ENCODE measurements around the gene TBCD. TPM values are rescaled to one million over a fixed set of nuclear protein-coding genes. Genes with fewer than 3 reads are reported as not detected.
A peak's percentile ranks its signal among the peaks of the same experiment; 100 is the strongest.

Gene TBCD
- total RNA-seq, 2 experiments from 2014 or later = 155 to 157 TPM

DNA sequence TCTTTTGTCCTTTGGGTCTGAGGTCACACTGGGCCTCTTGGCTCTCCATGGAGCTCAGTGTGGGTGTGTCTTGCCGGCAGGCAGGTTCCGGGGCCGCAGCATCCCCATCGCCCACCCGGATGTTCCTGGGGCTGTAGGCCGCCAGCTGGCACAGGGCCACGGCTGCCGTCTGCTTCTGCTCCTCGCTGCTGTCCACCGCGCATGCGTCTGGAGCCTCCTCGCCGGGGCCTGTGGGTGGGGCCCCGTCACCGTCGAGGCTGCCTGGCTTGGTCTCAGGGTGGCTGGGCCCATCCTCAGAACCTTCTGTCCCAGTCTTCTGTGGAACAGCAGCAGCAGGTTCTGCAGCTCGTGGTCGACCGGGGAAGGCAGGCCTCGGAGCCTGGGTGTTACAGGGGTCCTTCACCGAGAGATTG is 78.4 kb downstream of the TBCD start:
- CTCF ChIA-PET = interaction anchor here (1.4 kb wide), 1 partner anchor 13 kb away, joined by 4 read pairs; no protein-coding TSS in a partner anchor
- no peak for DNase-seq
- peaks cover 4% of the 10 kb centered on the region for H3K4me1 Mint-ChIP-seq
- H3K9me3 Mint-ChIP-seq = peaks cover 2% of the 10 kb centered on the region
- no peak overlapping the region for H3K4me3 Mint-ChIP-seq
- H3K36me3 Mint-ChIP-seq (ENCODE audit: low read depth) = peaks cover 18% of the 10 kb centered on the region
- POLR2A ChIA-PET = no interaction called here
- no peak overlapping the region for H3K27ac Mint-ChIP-seq
- H3K27me3 Mint-ChIP-seq = no peaks in the 10 kb centered on the region

DNA sequence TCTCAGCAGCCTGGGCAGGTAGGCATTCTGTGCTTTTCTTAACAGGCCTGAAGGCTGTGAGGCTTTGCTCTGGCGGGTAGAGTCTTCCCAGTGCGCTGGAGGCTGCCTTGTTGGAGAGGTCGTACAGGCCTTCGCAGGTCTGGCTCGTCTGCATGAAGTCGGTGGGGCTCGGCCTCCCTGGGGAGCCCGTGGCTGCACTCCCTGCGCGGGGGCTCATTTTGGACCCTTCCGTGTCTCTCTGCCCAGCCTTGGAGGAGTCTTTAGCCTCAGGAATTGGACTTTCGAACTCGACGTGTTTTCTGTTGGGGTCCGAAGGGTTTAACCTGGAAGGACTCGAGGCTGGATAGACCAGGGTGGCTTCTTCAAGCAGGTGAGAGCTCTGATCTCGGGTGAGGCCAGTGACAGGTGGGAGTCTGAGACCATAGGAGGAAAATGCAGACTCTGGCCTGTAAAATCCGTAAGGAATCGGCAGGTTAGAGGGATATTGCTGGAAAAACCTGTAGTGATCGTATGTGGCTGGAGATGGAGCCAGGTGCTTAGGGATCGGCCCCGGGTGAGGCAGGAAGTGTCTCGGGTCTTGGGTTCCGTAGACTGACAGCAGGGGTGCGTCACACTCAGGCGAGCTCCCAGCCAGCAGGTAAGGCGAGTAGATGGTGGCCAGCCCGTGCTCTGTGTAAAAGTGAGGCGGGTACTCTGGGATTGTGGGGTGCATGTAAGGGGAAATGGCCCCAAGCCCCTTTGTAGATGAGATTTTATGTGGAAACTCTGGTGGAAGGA is 79.4 kb downstream of the TBCD start:
- Mint-ChIP-seq H3K27me3 (no peaks in the 10 kb centered on the region), H3K4me1 (peaks cover 5% of the 10 kb centered on the region), H3K4me3 (no peak overlapping the region), H3K9me3 (peaks cover 2% of the 10 kb centered on the region), H3K36me3 (ENCODE audit: low read depth) (peaks cover 18% of the 10 kb centered on the region), H3K27ac (peak overlapping the region; percentile 39)
- DNase-seq = no peak
- ChIA-PET CTCF (interaction anchor here (1.4 kb wide), 1 partner anchor 12 kb away, joined by 4 read pairs; no protein-coding TSS in a partner anchor), POLR2A (no interaction called here)

DNA sequence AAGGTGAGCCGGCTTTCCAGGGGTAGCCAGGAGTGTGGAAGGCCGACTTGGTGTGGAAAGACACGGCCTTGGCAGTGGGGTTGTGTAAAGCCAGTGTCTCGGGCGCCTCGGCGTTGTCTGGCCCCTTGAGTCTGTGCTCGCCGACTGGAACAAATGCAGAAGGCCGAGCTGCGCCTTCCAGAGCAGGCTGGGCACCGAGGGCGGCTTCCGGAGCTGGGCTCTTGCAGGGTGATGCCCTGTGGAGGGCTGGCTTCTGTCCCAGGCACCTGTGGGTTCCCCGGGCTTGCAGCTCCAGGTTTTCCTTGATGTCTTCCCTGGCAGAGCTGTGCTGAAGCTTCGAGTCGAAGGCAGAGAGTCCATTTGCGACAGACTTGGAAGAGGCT is 79.9 kb downstream of the TBCD start:
- H3K36me3 Mint-ChIP-seq (ENCODE audit: low read depth) = peaks cover 18% of the 10 kb centered on the region
- H3K27ac Mint-ChIP-seq = peak overlapping the region; percentile 39
- peaks cover 5% of the 10 kb centered on the region for H3K4me1 Mint-ChIP-seq
- ChIA-PET CTCF (no interaction called here), POLR2A (no interaction called here)
- H3K9me3 Mint-ChIP-seq = peaks cover 2% of the 10 kb centered on the region
- H3K27me3 Mint-ChIP-seq = no peaks in the 10 kb centered on the region
- H3K4me3 Mint-ChIP-seq = no peak overlapping the region
- no peak for DNase-seq

DNA sequence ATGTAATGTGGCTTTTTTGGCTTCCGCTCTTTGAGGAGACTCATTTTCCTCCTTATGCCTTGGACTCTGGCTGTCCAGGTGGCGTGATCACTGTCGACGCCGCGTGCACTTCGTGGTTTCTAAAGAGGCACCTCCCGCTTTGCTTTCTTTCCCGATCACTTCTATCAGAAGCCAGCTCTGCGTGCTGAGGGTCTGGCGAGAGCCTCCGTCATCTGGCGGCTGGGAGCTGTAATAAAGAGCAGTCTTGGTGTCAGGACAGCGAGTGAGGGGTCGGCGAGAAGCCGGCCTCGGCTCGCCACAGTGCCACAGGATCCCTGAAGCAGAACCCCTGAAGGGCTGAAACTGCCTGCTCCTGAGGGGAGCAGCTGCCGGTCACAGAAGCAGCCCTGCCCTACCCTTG is 80.5 kb downstream of the TBCD start:
- Mint-ChIP-seq H3K4me1 (peaks cover 2% of the 10 kb centered on the region), H3K4me3 (no peak overlapping the region), H3K36me3 (ENCODE audit: low read depth) (peaks cover 14% of the 10 kb centered on the region), H3K27me3 (no peaks in the 10 kb centered on the region), H3K27ac (peak overlapping the region; percentile 71), H3K9me3 (peaks cover 2% of the 10 kb centered on the region)
- CTCF ChIA-PET = interaction anchor here (0.9 kb wide), 1 partner anchor 11 kb away, joined by 3 read pairs; no protein-coding TSS in a partner anchor
- POLR2A ChIA-PET = no interaction called here
- no peak for DNase-seq

DNA sequence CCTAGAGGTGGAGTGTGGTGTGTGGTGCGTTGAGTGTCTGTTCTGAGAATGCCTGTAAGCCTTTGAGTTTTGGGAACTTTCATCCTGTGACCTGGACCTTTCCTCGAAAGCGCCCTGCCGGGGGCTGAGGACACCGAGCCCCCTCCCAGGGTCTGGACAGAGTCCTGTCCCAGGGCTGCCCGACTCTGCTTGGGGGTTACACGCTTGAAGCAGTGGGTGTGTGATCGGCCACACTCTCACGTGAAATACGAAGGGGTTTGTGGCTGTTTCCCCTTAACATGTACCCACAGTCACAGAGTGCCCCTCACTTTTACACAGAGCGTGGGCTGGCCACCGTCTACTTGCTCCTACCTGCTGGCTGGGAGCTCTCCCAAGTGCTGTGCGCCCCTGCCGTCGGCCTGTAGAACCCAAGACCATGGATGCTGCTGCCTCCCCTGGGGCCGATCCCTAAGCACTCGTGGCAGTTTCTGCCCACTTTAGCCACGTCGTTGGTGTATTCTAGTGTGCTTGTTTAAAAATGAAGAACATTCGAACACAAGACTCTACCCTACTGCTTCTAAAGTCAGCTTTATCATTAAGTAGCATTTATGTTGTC is 81.1 kb downstream of the TBCD start:
- no peak overlapping the region for H3K4me3 Mint-ChIP-seq
- POLR2A ChIA-PET = no interaction called here
- CTCF ChIA-PET = interaction anchor here (0.9 kb wide), 1 partner anchor 11 kb away, joined by 3 read pairs; no protein-coding TSS in a partner anchor

DNA sequence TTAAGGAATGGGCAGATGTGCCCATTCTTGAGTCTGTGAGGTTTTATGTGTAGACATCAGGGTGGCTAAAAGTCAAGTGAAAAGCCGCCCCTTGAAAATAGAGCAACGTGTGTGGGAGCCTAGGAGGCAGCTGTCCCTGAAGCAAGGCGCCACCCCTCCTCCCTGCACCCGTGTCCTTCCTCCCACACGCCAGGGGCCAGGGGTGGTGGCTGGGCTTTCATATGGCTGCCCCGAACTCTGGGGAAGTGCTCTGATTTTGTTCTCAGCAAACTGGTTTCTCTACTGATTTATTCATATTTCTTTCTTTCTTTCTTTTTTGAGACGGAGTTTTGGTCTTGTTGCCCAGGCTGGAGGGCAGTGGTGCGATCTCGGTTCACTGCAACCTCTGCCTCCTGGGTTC is 83.3 kb downstream of the TBCD start:
- Mint-ChIP-seq H3K4me1 (peaks cover 2% of the 10 kb centered on the region), H3K27me3 (no peaks in the 10 kb centered on the region), H3K4me3 (no peak overlapping the region)

More for the DNA sequence above, 81.1 kb downstream of the TBCD start:
- Mint-ChIP-seq H3K27me3 (no peaks in the 10 kb centered on the region), H3K27ac (peak overlapping the region; percentile 71), H3K36me3 (ENCODE audit: low read depth) (peaks cover 8% of the 10 kb centered on the region), H3K4me1 (peaks cover 2% of the 10 kb centered on the region), H3K9me3 (peaks cover 2% of the 10 kb centered on the region)
- no peak for DNase-seq

DNA sequence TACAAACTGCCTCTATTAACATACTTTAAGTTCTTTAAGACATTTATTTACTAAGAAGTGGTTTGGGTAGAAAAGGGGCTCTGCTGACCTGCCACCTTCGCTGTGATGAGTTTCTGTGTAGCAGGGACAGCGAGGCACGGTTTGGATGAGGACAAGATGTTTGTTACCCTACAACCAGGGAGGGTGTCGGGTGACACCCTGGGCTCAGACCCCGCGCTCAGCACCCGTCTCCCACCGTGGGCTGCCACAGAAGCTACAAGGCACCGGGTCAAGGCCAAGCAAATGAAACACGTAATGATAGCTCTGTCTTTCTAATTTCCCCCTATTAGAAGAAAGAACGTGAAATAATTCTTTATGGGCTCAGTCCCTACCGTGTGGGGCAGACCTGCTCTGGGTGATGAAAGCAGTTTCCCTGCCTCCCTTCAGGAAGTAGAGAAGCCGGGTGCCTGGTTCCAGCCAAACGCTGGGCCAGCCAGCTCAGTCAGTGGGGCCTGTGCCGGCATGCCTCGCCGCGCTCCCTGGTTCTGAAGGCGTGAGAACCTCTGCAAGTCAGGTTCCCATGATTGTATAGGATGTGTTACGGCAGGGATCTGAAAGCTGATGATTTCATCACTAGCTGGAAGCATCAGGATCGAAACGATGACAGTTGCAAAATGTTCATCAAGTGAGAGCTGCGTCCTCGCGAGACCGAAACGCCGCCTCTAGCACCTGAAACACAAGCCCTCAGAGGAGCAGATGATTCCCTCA is 84.1 kb downstream of the TBCD start:
- Mint-ChIP-seq H3K36me3 (ENCODE audit: low read depth) (no peaks in the 10 kb centered on the region), H3K4me1 (peaks cover 2% of the 10 kb centered on the region), H3K4me3 (no peak overlapping the region), H3K27ac (no peak overlapping the region), H3K9me3 (no peaks in the 10 kb centered on the region), H3K27me3 (no peaks in the 10 kb centered on the region)
- DNase-seq = no peak
- ChIA-PET POLR2A (no interaction called here), CTCF (interaction anchor here (0.8 to 1.9 kb wide), 5 partner anchors 12 to 61 kb away, joined by 3 to 5 read pairs (median 3); no protein-coding TSS in a partner anchor)

More for the DNA sequence above, 83.3 kb downstream of the TBCD start:
- Mint-ChIP-seq H3K9me3 (no peaks in the 10 kb centered on the region), H3K36me3 (ENCODE audit: low read depth) (no peaks in the 10 kb centered on the region), H3K27ac (no peak overlapping the region)
- POLR2A ChIA-PET = no interaction called here
- CTCF ChIA-PET = interaction anchor here (0.7 to 1.8 kb wide), 4 partner anchors 9 to 22 kb away, joined by 3 to 6 read pairs (median 5); no protein-coding TSS in a partner anchor
- DNase-seq = no peak

DNA sequence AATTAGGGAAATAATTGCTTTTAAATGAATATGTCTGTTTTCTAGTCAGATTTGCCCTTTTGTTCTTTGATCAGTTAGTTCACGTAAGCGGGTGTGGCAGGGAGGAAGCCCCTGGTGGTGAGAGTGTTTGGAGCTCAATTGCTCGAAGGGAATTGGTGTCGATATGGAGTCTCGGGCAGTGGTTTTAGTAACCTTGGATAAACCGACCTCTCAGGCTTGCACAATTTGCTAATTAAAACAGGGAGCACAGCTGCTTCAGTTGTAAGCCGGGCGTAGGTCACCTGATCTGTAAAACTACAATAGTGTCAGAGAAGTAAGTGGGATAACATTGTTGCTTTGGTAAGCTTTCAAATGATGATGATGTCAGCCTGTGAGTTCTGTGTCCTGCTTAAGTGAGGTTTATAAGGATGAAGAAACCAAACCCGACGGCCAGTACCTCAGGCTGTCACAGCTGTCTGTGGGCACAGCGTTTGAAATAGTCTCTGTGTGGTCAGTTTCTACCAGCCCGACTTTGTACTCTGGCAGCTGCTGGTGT is 85.0 kb downstream of the TBCD start:
- no peak for DNase-seq
- ChIA-PET CTCF (interaction anchor here (0.8 to 1.9 kb wide), 6 partner anchors 11 to 75 kb away, joined by 3 to 5 read pairs (median 3); no protein-coding TSS in a partner anchor), POLR2A (no interaction called here)
- Mint-ChIP-seq H3K4me1 (peaks cover 2% of the 10 kb centered on the region), H3K4me3 (no peak overlapping the region), H3K27me3 (no peaks in the 10 kb centered on the region), H3K36me3 (ENCODE audit: low read depth) (no peaks in the 10 kb centered on the region), H3K9me3 (no peaks in the 10 kb centered on the region), H3K27ac (no peak overlapping the region)

DNA sequence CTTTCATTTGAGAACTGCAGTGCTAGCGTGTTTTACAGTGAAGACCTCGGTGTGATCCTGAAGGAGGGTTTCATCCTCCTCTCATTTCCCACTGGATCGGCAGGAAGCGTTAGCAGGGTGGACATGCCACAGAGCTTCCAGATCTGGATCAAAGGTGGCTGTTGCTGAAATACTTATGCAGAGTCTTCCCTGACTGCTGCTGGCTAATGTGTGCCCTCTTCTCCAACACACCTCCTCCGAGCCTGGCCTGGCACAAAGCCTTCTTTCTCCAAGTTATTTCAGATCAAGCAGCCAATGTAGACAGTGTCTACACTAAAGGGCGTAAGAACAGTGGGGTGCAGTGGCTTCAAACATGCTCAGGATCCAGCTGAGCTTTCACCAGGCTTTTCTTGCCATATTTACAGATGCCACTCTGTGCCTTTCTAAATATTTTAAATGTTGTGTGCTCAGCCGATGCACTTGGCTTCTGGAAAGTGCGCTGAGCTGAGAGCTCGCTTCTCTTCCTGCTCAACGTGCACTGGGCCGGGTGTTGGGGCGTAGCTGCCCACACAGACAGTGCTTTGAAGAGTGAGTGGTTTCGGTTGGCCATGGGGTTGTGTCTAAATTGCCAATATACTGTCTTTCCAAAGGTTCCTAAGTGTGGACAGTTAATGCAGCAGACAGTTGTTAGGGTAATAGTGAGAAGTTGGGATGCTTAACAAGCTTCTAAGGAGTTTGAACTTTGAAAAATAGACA is 85.9 kb downstream of the TBCD start:
- no peak overlapping the region for H3K4me3 Mint-ChIP-seq
- H3K9me3 Mint-ChIP-seq = no peaks in the 10 kb centered on the region
- H3K27me3 Mint-ChIP-seq = no peaks in the 10 kb centered on the region
- no peaks in the 10 kb centered on the region for H3K36me3 Mint-ChIP-seq (ENCODE audit: low read depth)
- H3K27ac Mint-ChIP-seq = no peak overlapping the region
- ChIA-PET CTCF (interaction anchor here (0.9 to 1.9 kb wide), 4 partner anchors 20 to 74 kb away, joined by 3 to 5 read pairs (median 4); no protein-coding TSS in a partner anchor), POLR2A (no interaction called here)
- peaks cover 2% of the 10 kb centered on the region for H3K4me1 Mint-ChIP-seq
- DNase-seq = no peak

DNA sequence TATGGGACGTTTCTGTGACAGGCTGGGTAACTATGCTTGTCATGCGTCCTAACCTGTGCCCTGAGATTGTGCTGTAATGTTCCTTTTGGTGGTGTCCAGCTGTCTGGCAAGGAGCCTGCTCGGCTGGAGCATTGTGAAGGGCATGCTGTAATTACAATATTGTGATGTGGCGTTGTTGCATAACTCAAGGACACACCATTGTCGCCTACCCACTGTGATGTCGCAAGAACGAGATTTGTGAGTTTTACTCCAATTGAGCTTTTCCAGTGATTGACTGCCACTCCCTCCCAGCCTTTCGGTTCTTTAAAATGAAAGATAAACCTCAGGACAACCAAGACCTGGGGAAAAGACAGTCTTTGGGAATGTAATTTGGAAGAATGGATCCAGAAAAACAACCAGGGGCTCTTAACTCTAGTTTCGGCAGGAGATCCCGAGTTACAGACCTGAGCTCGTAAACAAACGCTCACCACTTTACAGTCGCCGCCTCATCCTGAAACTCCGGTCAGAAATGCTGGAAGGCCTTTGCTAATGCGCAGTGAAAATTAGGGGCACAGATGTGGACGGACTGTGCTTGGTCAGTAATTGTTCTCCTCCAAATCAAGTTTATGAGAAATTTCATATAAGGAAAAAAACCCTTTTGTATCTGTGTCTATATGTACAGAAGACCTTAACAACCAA is 86.7 kb downstream of the TBCD start:
- Mint-ChIP-seq H3K9me3 (no peaks in the 10 kb centered on the region), H3K36me3 (ENCODE audit: low read depth) (no peaks in the 10 kb centered on the region), H3K27ac (no peak overlapping the region), H3K4me1 (peaks cover 2% of the 10 kb centered on the region), H3K27me3 (no peaks in the 10 kb centered on the region), H3K4me3 (no peak overlapping the region)
- DNase-seq = no peak
- ChIA-PET POLR2A (no interaction called here), CTCF (interaction anchor here (0.9 to 1.5 kb wide), 3 partner anchors 26 to 132 kb away, joined by 3 to 4 read pairs (median 3); no protein-coding TSS in a partner anchor)

DNA sequence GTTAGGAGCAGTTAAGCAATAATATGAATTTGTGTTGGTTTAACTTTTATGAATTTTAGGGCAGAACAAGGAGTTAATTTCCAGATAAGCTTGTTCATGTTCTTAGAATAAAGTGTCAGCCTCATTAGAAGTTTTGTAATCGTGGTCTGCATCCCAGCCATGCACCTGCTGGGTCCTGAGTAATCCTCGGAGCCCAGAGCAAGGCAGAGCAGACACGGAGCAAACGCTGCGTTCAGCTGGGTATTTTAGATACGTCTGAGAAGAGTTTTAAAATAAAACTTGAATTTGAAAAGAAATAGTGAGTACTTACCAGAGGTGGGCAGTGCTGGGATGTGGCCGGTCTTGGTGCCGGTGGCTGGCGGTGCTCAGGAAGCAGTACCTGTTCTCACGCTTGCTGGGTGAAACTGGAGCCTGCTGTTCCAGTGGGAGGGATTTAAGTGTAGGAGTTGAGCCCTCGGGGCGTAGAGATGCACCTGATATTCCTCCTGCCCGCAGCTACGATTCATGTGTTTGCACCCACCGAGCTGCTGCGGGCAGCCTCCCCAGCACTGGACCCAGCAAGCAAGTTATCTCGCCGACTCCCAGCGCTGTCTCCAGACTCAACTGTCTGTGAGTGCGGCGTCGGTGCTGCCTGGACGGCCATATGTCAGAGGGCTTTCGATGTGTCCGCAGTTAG is 87.9 kb downstream of the TBCD start, which contains the start of gene ZNF750:
ZNF750 (minus strand) TSS at position 406 of the 676 bp plus-strand sequence. CDS start 7,568 bp downstream, outside the sequence.
- Mint-ChIP-seq H3K36me3 (ENCODE audit: low read depth) (no peaks in the 10 kb centered on the region), H3K4me1 (peaks cover 6% of the 10 kb centered on the region), H3K9me3 (no peaks in the 10 kb centered on the region), H3K27ac (no peak within 1 kb of the TSS), H3K4me3 (no peak within 1 kb of the TSS), H3K27me3 (no peaks in the 10 kb centered on the region)
- ChIA-PET CTCF (no interaction called here), POLR2A (no interaction called here)
- no peak for DNase-seq
